K562 (cell line): ENCODE results near the gene TOM1.

ENCODE experiments used
- POLR2A ChIP-seq: fragments of 450-650 bp; conservative IDR thresholded peaks from 2 replicates; pipeline ENCODE4 v1.6.1; 2016
- TF ChIP-seq, protein P1 (sequence below): sonication (generic); formaldehyde crosslinking; IDR thresholded peaks from 2 replicates; pipeline ENCODE4 v1.5.0; 2020; ENCODE audit warnings: missing genetic modification reagents

DNA sequence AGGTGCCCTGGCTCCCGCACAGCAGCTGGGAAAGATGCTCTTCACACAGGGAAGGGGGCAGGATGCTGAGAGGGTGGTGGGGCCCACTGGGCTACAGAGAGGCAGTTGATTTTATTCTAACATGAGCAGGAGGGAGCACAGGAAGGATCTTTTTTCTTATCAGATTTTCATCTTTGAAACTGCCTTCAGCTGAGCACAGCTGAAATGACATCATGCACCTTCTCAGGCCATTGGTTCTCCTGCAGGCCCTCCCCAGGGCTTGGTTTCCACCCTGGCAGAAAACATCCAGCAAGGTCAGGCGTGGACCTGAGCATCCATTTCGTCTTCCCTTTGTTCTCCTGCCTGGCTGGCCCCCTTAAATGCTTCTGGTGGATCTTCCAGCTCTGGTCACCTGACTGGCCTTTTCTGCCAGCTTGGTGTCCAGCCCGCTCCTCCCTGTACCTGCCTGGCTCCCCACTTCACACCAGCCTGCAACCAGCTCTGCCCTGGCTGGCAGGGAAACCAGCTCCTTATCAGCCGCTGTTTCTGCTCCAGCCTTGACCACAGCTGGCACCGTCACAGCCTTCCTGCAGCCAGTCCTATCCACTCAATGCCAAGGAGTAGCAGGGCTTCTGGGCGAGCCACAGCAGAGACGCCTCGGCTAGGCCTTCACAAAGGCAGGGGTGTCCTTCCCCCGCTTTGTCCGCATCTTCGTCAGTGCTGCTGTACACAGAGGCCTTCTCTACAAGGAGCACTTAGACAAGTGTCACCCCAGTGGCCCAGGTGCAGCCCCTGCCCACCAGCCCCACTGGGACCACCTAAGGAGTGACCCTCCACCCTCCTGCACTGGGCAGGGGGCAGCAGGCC is 36.5 kb downstream of the TOM1 start:
- TF ChIP-seq, protein P1, sequence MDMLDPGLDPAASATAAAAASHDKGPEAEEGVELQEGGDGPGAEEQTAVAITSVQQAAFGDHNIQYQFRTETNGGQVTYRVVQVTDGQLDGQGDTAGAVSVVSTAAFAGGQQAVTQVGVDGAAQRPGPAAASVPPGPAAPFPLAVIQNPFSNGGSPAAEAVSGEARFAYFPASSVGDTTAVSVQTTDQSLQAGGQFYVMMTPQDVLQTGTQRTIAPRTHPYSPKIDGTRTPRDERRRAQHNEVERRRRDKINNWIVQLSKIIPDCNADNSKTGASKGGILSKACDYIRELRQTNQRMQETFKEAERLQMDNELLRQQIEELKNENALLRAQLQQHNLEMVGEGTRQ (CRISPR knock-in tag): no peak
- no peak for TF ChIP-seq POLR2A
